C4-2B (cell line): ENCODE measurements around the gene RAB8B.

Experiments used
- ZFX ChIP-seq: fragments of 450-650 bp; IDR thresholded peaks from 2 replicates; pipeline ENCODE4 v1.6.1; 2017
- TF ChIP-seq, protein P1 (sequence below): fragments of 450-650 bp; conservative IDR thresholded peaks from 2 replicates; pipeline ENCODE4 v1.5.1; 2017; ENCODE audit warnings: mild to moderate bottlenecking

DNA sequence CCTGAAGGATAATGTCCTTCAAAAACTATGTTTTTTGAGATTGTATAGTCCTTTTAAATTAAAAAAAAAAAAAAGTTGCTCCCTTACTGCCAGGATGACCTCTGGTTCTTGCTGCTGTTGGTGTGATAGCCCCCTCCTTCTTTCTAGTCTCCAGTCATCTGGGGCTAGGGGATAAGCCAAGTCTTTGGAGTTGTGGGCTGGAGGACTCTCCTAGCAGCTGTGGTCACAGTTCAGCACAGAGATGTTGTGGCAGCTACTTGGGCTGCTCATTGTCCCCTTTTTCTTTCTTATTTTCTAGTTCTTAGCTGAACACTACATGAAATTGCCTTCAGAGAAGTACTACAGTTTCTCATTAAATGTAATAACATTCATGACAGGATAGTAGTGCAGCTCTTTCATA, 48.8 kb downstream of the RAB8B start:
- TF ChIP-seq, protein P1, sequence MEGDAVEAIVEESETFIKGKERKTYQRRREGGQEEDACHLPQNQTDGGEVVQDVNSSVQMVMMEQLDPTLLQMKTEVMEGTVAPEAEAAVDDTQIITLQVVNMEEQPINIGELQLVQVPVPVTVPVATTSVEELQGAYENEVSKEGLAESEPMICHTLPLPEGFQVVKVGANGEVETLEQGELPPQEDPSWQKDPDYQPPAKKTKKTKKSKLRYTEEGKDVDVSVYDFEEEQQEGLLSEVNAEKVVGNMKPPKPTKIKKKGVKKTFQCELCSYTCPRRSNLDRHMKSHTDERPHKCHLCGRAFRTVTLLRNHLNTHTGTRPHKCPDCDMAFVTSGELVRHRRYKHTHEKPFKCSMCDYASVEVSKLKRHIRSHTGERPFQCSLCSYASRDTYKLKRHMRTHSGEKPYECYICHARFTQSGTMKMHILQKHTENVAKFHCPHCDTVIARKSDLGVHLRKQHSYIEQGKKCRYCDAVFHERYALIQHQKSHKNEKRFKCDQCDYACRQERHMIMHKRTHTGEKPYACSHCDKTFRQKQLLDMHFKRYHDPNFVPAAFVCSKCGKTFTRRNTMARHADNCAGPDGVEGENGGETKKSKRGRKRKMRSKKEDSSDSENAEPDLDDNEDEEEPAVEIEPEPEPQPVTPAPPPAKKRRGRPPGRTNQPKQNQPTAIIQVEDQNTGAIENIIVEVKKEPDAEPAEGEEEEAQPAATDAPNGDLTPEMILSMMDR = no peak
- no peak for TF ChIP-seq ZFX
